B cell (primary cell): Measurements from ENCODE around the gene LANCL2. TPM values are rescaled to one million over a fixed set of nuclear protein-coding genes. Genes with fewer than 3 reads are reported as not detected.
A peak's percentile ranks its signal among the peaks of the same experiment; 100 is the strongest.

Experiments
- ATAC-seq: fragments of 200-7000 bp; cut with Tn5 transposase; one replicate; pipeline ENCODE4 v1.10.0; 2021; ENCODE audit warnings: low read depth, mild to moderate bottlenecking, moderate number of reproducible peaks, moderate library complexity
- CTCF ChIA-PET: fragments of 350-600 bp; sonication (Branson Sonifier 250); formaldehyde crosslinking; loops from one replicate; lab custom pipeline; 2021; ENCODE audit warnings: antibody characterized with exemption, inconsistent platforms; lab: Charles Lee
- POLR2A ChIA-PET: fragments of 350-600 bp; sonication (Branson Sonifier 250); formaldehyde crosslinking; loops from one replicate; lab custom pipeline; 2021; ENCODE audit warnings: antibody characterized with exemption; lab: Charles Lee
- DNase-seq: peaks from one replicate; pipeline ENCODE4 v3.0.0; 2013
- H2AFZ ChIP-seq: 2 replicates; pipeline ENCODE4 v1.6.1; 2012; ENCODE audit warnings: mild to moderate bottlenecking, low read depth, low read length; ENCODE audit not compliant: insufficient read depth, poor library complexity, severe bottlenecking
- H3K27ac ChIP-seq, 2 donors: 1 replicate in 1 of 2; 2 replicates in 1 of 2; pipeline ENCODE4 v1.5.1; 2012 to 2013; ENCODE audit warnings: low read length in 2 of 2, mild to moderate bottlenecking in 2 of 2, moderate library complexity in 1 of 2
- H3K27me3 ChIP-seq, 4 experiments: fragments of 200-600 bp in 1 of 4; sonication (generic) in 1 of 4; replicated peaks in 1 of 4; 1 replicate in 2 of 4; 2 replicates in 2 of 4; pipeline versions ENCODE4 v1.6.1 to v1.7.0; 2013 to 2016; ENCODE audit warnings: low read length in 3 of 4, mild to moderate bottlenecking in 2 of 4, mixed read lengths in 1 of 4, moderate library complexity in 1 of 4; ENCODE audit not compliant: insufficient read depth in 4 of 4, control insufficient read depth in 3 of 4; ENCODE audit errors: control extremely low read depth in 1 of 4
- H3K36me3 ChIP-seq, 2 experiments: replicated peaks in 1 of 2; 1 replicate in 1 of 2; 2 replicates in 1 of 2; pipeline versions ENCODE4 v1.6.1 to v1.7.1; 2013; ENCODE audit warnings: low read length in 1 of 2; ENCODE audit not compliant: insufficient read depth in 2 of 2, control insufficient read depth in 1 of 2; ENCODE audit errors: control extremely low read depth in 1 of 2, extremely low read depth in 1 of 2
- H3K4me1 ChIP-seq, 2 donors: fragments of 200-600 bp in 1 of 2; sonication (generic) in 1 of 2; 1 replicate in 1 of 2; 2 replicates in 1 of 2; pipeline versions ENCODE4 v1.5.1 to v1.6.1; 2013 to 2017; ENCODE audit warnings: low read length in 2 of 2; ENCODE audit not compliant: control insufficient read depth in 2 of 2, insufficient read depth in 2 of 2
- H3K4me2 ChIP-seq: replicated peaks from 2 replicates; pipeline ENCODE3; 2012; ENCODE audit warnings: mild to moderate bottlenecking, low read depth, low read length; ENCODE audit not compliant: poor library complexity, severe bottlenecking
- H3K4me3 ChIP-seq, 5 experiments: fragments of 200-600 bp in 1 of 5; sonication (generic) in 1 of 5; 1 replicate in 3 of 5; 2 replicates in 2 of 5; pipeline versions ENCODE4 v1.5.1 to v1.7.0; 2011 to 2016; ENCODE audit warnings: low read length in 4 of 5, mild to moderate bottlenecking in 4 of 5, low read depth in 2 of 5, control low read depth in 1 of 5, moderate library complexity in 1 of 5; ENCODE audit not compliant: insufficient read depth in 1 of 5; ENCODE audit errors: control extremely low read depth in 1 of 5, extremely low read depth in 1 of 5
- H3K79me2 ChIP-seq: fragments of 200-600 bp; sonication (generic); one replicate; pipeline ENCODE4 v1.6.0; 2016; ENCODE audit warnings: low read length; ENCODE audit not compliant: control insufficient read depth, insufficient read depth
- H3K9ac ChIP-seq: fragments of 200-600 bp; sonication (generic); 2 replicates; pipeline ENCODE4 v1.6.1; 2017; ENCODE audit warnings: mild to moderate bottlenecking, low read length, moderate library complexity
- H3K9me3 ChIP-seq, 3 donors: one replicate each; pipeline versions ENCODE4 v1.6.1 to v1.7.1; 2013; ENCODE audit warnings: low read length in 2 of 3; ENCODE audit not compliant: control insufficient read depth in 2 of 3, insufficient read depth in 1 of 3; ENCODE audit errors: control extremely low read depth in 1 of 3
- H4K20me1 ChIP-seq: 2 replicates; pipeline ENCODE4 v1.6.0; 2012; ENCODE audit warnings: mild to moderate bottlenecking, low read length; ENCODE audit not compliant: insufficient read depth, control insufficient read depth, poor library complexity, severe bottlenecking
- H3K27ac Mint-ChIP-seq: one replicate; pipeline ENCODE4 v1.8.0; 2021; ENCODE audit warnings: mixed read lengths
- H3K27me3 Mint-ChIP-seq: one replicate; pipeline ENCODE4 v1.8.0; 2021; ENCODE audit warnings: mixed read lengths
- H3K4me1 Mint-ChIP-seq: one replicate; pipeline ENCODE4 v1.8.0; 2021; ENCODE audit warnings: mixed read lengths
- H3K4me3 Mint-ChIP-seq: one replicate; pipeline ENCODE4 v1.8.0; 2021; ENCODE audit warnings: mixed read lengths
- H3K9me3 Mint-ChIP-seq: one replicate; pipeline ENCODE4 v1.8.0; 2022; ENCODE audit warnings: mixed read lengths; ENCODE audit not compliant: insufficient read depth
- CTCF ChIP-seq: fragments of 200-600 bp; IDR thresholded peaks from one replicate; pipeline ENCODE4 v1.8.0; 2022; ENCODE audit warnings: antibody characterized with exemption, mild to moderate bottlenecking
- EZH2 ChIP-seq: IDR thresholded peaks from 2 replicates; pipeline ENCODE4 v1.6.1; 2012; ENCODE audit warnings: borderline replicate concordance, low read depth, mild to moderate bottlenecking, moderate library complexity, low read length; ENCODE audit not compliant: insufficient read depth, poor library complexity, severe bottlenecking
- WGBS: methylation state at CpG from one replicate; pipeline ENCODE4 v1.1.5; 2013; ENCODE audit warnings: missing lambda C conversion rate; ENCODE audit not compliant: insufficient coverage; 5-methylcytosine and 5-hydroxymethylcytosine counted together
- intact Hi-C: fragments of 100-400 bp; cut with micrococcal nuclease; formaldehyde crosslinking; loops from one replicate; pipeline ENCODE4 v1.10.0; 2022
- polyA plus RNA-seq: library from polyadenylated mRNA; depleted of rRNA; stranded (reverse); fragments of >200 nt; gene quantifications from 2 replicates; pipeline ENCODE4 v1.2.3, GENCODE V29; 2012
- total RNA-seq, 2 donors: library from RNA; stranded (reverse); fragments of 120-200 nt in 1 of 2; gene quantifications; 1 replicate in 1 of 2; 2 replicates in 1 of 2; pipeline versions ENCODE4 v1.2.3 to v1.2.4, GENCODE V29; 2013 to 2022

The LANCL2 gene
- total and polyA plus RNA-seq, 2 donors (not counting 1 experiment from before 2014, with no cell fraction given), result 3.5 to 8.1 TPM

- intact Hi-C loops, result no loop called here
- Histone ChIP-seq H4K20me1 (peaks cover 40% of the 10 kb centered on the region), H3K4me2 (no peak overlapping the region), H3K79me2 (peaks cover 7% of the 10 kb centered on the region), H3K9ac (no peak overlapping the region), H3K9me3 (no peaks in the 10 kb centered on the region), H3K4me1 (peaks cover 4 to 45% of the 10 kb centered on the region in 2 donors), H3K36me3 (peaks cover 0 to 63% of the 10 kb centered on the region in 2 experiments), H3K27me3 (no peaks in the 10 kb centered on the region), H3K27ac (no peak overlapping the region), H3K4me3 (no peak overlapping the region), H2AFZ (no peak overlapping the region)
- WGBS, result 98% methylated on average over 18 of the region's 25 CpGs
- POLR2A ChIA-PET, result no interaction called here
- CTCF ChIA-PET, result no interaction called here
- no peak overlapping the region for H3K4me3 Mint-ChIP-seq
- no peak for ATAC-seq
- no peaks in the 10 kb centered on the region for H3K9me3 Mint-ChIP-seq
- H3K4me1 Mint-ChIP-seq, result peaks cover 50% of the 10 kb centered on the region
- H3K27ac Mint-ChIP-seq, result peak overlapping the region; percentile 26
- TF ChIP-seq CTCF, result no peak
- no peak for TF ChIP-seq EZH2
- H3K27me3 Mint-ChIP-seq, result no peaks in the 10 kb centered on the region
- DNase-seq, result no peak
Observed at GRCh38 chr7:55472928-55473725, 108.0 kb downstream of the LANCL2 start.

DNA sequence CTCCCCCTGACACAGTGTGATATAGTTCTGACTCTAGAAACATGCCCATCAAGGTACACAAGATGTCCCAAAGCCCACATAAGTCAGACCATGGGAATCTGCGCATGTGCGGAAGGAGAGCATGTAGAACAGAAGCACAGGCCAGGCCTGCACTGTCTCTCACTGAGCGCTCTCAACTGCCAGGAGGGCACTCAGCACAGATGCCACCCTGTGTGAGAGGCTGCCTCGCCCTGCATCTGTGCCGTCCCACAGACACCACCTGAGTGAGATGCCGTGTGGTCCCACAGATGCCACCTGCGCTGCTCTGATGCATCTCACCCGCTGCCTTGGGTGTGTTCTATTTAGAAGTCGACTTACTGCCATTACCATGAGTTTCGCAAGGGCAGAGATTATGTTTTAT lies 108.8 kb downstream of the LANCL2 start:
- Histone ChIP-seq H3K9me3 (no peaks in the 10 kb centered on the region), H3K79me2 (peaks cover 7% of the 10 kb centered on the region), H2AFZ (no peak overlapping the region), H3K27ac (no peak overlapping the region), H4K20me1 (peaks cover 41% of the 10 kb centered on the region), H3K36me3 (peaks cover 0 to 60% of the 10 kb centered on the region in 2 experiments), H3K27me3 (no peaks in the 10 kb centered on the region), H3K4me2 (no peak overlapping the region), H3K4me3 (no peak overlapping the region), H3K4me1 (peaks cover 4 to 40% of the 10 kb centered on the region in 2 donors), H3K9ac (no peak overlapping the region)
- no peaks in the 10 kb centered on the region for H3K9me3 Mint-ChIP-seq
- peak overlapping the region; percentile 17 for H3K27ac Mint-ChIP-seq
- H3K27me3 Mint-ChIP-seq, result no peaks in the 10 kb centered on the region
- peaks cover 49% of the 10 kb centered on the region for H3K4me1 Mint-ChIP-seq
- TF ChIP-seq EZH2 (no peak), CTCF (no peak)
- POLR2A ChIA-PET, result no interaction called here
- intact Hi-C loops, result no loop called here
- CTCF ChIA-PET, result no interaction called here
- no peak for DNase-seq
- H3K4me3 Mint-ChIP-seq, result no peak overlapping the region
- no peak for ATAC-seq
- 97% methylated on average over 7 of the region's 10 CpGs for WGBS
